ENCODE data around the gene ATP5MC2. TPM values are rescaled to one million over a fixed set of nuclear protein-coding genes. Genes with fewer than 3 reads are reported as not detected.
A peak's percentile ranks its signal among the peaks of the same experiment; 100 is the strongest.

ATP5MC2 gene
- polyA plus RNA-seq, 2 of the 4 experiments (the other 2 are of a cell fraction), result 402 to 540 TPM

DNA sequence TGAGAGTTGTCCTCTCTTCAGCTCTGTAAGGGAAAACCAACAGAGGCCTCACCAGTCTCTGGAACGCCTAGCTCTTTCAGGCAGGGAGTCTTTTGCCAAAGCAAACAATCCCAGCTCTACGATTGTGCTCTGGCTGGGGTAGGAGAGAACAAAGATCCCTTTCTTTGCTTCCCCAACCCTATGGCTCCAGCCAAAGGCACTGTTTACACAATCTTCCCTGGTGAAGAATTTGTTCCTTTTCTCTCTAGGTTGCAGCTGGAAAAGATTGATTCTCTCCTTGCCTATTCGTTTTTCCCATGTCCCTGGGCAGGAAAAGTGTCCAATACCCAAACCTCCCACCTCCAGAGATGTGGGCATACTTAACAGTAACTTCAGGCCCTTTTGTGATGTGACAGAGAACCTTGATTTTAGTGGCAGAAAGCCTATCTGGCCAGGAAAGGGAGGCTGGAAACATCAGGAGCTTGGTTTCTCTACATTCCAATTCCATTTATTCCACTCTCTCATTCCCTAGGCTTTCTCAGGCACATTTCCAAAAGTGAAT lies 16.8 kb downstream of the ATP5MC2 start:
- peak in 1 of 2 experiments; percentile 23; a peak in 1 of 4 replicates for TF ChIP-seq CEBPB (IDR thresholded peaks at IDR 0.05)
- TF ChIP-seq RARB (CRISPR knock-in tag; IDR thresholded peaks at IDR 0.05), result no peak
- 0% methylated on average over 3 of the region's 3 CpGs for whole genome bisulfite sequencing (ENCODE audit: missing lambda C conversion rate)
- Histone ChIP-seq H3K4me1 (peaks cover 36% of the 10 kb centered on the region), H3K27ac (peak overlapping the region; percentile 85 to 86), H3K9me3 (no peaks in the 10 kb centered on the region), H3K4me3 (peak overlapping the region; percentile 19; the same call in 1 of the 3 replicates), H3K4me2 (peak overlapping the region; percentile 68)
- FAIRE-seq (no peak), ATAC-seq (peak; percentile 85 to 92), DNase-seq (ENCODE audit: low read depth in 1 of 2, low spot score in 1 of 2) (peak; percentile 25 to 81)
- CTCF ChIA-PET, result interaction anchor here (0.5 to 5.7 kb wide), 11 partner anchors 11 to 126 kb away, joined by 3 to 22 read pairs (median 4); partner anchors contain the start of gene ATP5MC2
- POLR2A ChIA-PET, result interaction anchor here (0.6 to 2.4 kb wide), 6 partner anchors 9 to 116 kb away, joined by 4 to 16 read pairs (median 6); partner anchors contain the start of genes ATF7 and ATP5MC2

DNA sequence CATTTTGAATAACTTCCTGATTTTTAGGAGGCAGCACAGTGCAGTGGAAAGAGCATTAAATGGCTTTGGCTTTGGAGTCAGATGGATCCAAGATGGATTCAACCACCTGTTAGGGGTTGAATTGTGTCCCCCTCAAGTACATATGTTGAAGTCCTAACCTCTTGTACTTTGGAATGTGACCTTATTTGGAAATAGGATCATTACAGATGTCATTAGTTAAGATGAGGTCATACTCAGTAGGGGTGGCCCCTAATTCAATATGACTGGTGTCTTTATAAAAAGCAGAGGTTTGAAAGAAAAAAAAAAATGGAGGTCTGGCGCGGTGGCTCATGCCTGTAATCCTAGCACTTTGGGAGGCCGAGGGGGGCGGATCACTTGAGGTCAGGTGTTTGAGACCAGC lies 18.8 kb downstream of the ATP5MC2 start:
- CTCF ChIA-PET, result interaction anchor here (1.0 to 5.7 kb wide), 3 partner anchors 10 to 113 kb away, joined by 3 to 22 read pairs (median 4); partner anchors contain the start of gene ATP5MC2
- Histone ChIP-seq H3K27ac (no peak overlapping the region), H3K4me2 (no peak overlapping the region), H3K4me3 (no peak overlapping the region), H3K4me1 (peaks cover 36% of the 10 kb centered on the region), H3K9me3 (no peaks in the 10 kb centered on the region)
- DNase-seq (ENCODE audit: low read depth in 1 of 2, low spot score in 1 of 2), result no peak
- 90% methylated on average over 4 of the region's 4 CpGs for WGBS (ENCODE audit: missing lambda C conversion rate)
- POLR2A ChIA-PET, result interaction anchor here (0.7 to 0.8 kb wide), 2 partner anchors 10 to 19 kb away, joined by 4 read pairs; partner anchors contain the start of gene ATP5MC2
- ATAC-seq, result no peak
- no peak for FAIRE-seq
- TF ChIP-seq RNF2 (IDR thresholded peaks at IDR 0.05; ENCODE audit: borderline replicate concordance, low read depth), result no peak
- no peak for TF ChIP-seq KDM5A (IDR thresholded peaks at IDR 0.05)
- no peak for TF ChIP-seq FOXS1 (CRISPR knock-in tag; IDR thresholded peaks at IDR 0.05)
- TF ChIP-seq CHD4 (IDR thresholded peaks at IDR 0.05; ENCODE audit: borderline replicate concordance), result no peak
- TF ChIP-seq, protein P1, sequence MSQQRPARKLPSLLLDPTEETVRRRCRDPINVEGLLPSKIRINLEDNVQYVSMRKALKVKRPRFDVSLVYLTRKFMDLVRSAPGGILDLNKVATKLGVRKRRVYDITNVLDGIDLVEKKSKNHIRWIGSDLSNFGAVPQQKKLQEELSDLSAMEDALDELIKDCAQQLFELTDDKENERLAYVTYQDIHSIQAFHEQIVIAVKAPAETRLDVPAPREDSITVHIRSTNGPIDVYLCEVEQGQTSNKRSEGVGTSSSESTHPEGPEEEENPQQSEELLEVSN (IDR thresholded peaks at IDR 0.05; ENCODE audit: borderline replicate concordance, low read depth), result no peak
- TF ChIP-seq GATA3 (IDR thresholded peaks at IDR 0.05; ENCODE audit: borderline replicate concordance), result no peak
- no peak for TF ChIP-seq BHLHE40 (IDR thresholded peaks at IDR 0.05; ENCODE audit: low read depth, low read length)
- no peak for TF ChIP-seq HOXA7 (CRISPR knock-in tag; IDR thresholded peaks at IDR 0.05)
- no peak for TF ChIP-seq RFX5 (IDR thresholded peaks at IDR 0.05)
- TF ChIP-seq RARB (CRISPR knock-in tag; IDR thresholded peaks at IDR 0.05), result no peak
- TF ChIP-seq CBX8 (IDR thresholded peaks at IDR 0.05), result no peak
- TF ChIP-seq JUN (IDR thresholded peaks at IDR 0.05), result no peak
- TF ChIP-seq NPAS2 (CRISPR knock-in tag; IDR thresholded peaks at IDR 0.05; ENCODE audit: borderline replicate concordance), result no peak
- TF ChIP-seq, protein P2, sequence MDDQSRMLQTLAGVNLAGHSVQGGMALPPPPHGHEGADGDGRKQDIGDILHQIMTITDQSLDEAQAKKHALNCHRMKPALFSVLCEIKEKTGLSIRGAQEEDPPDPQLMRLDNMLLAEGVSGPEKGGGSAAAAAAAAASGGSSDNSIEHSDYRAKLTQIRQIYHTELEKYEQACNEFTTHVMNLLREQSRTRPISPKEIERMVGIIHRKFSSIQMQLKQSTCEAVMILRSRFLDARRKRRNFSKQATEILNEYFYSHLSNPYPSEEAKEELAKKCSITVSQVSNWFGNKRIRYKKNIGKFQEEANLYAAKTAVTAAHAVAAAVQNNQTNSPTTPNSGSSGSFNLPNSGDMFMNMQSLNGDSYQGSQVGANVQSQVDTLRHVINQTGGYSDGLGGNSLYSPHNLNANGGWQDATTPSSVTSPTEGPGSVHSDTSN (IDR thresholded peaks at IDR 0.05), result no peak

DNA sequence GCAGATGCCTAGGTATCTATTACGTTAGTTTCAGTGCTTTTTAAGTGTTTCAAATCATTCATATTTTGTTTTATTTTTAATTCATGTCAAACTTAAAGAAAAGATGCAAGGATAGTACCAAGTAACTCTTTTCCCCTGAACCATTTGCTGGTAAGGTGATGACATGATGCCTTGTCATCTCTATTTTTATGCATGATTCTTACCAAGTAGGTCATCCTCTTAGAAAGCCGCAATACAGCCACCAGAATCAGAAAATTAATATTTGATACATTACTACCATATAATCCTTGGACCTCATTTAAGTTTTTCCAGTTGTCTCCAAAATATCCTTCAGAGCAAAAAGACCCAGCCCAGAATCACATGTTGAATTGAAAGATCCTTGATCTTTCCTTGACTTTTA lies 22.3 kb downstream of the ATP5MC2 start:
- ChIA-PET CTCF (interaction anchor here (2.9 kb wide), 1 partner anchor 22 kb away, joined by 15 read pairs; the partner anchor contains the start of gene ATP5MC2), POLR2A (no interaction called here)
- H3K4me3 ChIP-seq, result no peak overlapping the region
- peaks cover 16% of the 10 kb centered on the region for H3K4me1 ChIP-seq
- ATAC-seq (no peak), DNase-seq (ENCODE audit: low read depth in 1 of 2, low spot score in 1 of 2) (no peak), FAIRE-seq (no peak)
- H3K4me2 ChIP-seq, result no peak overlapping the region
- H3K9me3 ChIP-seq, result no peaks in the 10 kb centered on the region
- H3K27ac ChIP-seq, result no peak overlapping the region
- 97% methylated on average over 2 of the region's 2 CpGs for WGBS (ENCODE audit: missing lambda C conversion rate)
- TF ChIP-seq HDAC2 (IDR thresholded peaks at IDR 0.05) (no peak), CHD2 (IDR thresholded peaks at IDR 0.05; ENCODE audit: low read length, partially characterized antibody) (no peak), HOXB5 (CRISPR knock-in tag; IDR thresholded peaks at IDR 0.05) (no peak), KDM1A (IDR thresholded peaks at IDR 0.05; ENCODE audit: low read depth) (no peak), BHLHE40 (IDR thresholded peaks at IDR 0.05; ENCODE audit: low read depth, low read length) (no peak), CBX8 (IDR thresholded peaks at IDR 0.05) (no peak), FOXS1 (CRISPR knock-in tag; IDR thresholded peaks at IDR 0.05) (no peak), CBX2 (IDR thresholded peaks at IDR 0.05; ENCODE audit: borderline replicate concordance, low read depth) (no peak), EHMT2 (IDR thresholded peaks at IDR 0.05; ENCODE audit: low read depth) (no peak), RNF2 (IDR thresholded peaks at IDR 0.05; ENCODE audit: borderline replicate concordance, low read depth) (no peak), NPAS2 (CRISPR knock-in tag; IDR thresholded peaks at IDR 0.05; ENCODE audit: borderline replicate concordance) (no peak), TFCP2L1 (CRISPR knock-in tag; IDR thresholded peaks at IDR 0.05) (no peak), RARB (CRISPR knock-in tag; IDR thresholded peaks at IDR 0.05) (no peak)
- TF ChIP-seq, protein P3, sequence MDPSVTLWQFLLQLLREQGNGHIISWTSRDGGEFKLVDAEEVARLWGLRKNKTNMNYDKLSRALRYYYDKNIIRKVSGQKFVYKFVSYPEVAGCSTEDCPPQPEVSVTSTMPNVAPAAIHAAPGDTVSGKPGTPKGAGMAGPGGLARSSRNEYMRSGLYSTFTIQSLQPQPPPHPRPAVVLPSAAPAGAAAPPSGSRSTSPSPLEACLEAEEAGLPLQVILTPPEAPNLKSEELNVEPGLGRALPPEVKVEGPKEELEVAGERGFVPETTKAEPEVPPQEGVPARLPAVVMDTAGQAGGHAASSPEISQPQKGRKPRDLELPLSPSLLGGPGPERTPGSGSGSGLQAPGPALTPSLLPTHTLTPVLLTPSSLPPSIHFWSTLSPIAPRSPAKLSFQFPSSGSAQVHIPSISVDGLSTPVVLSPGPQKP (IDR thresholded peaks at IDR 0.05; ENCODE audit: low read depth, low read length), result no peak

All from A549 (cell line).